ENCODE data around the gene STXBP6. TPM values are rescaled to one million over a fixed set of nuclear protein-coding genes. Genes with fewer than 3 reads are reported as not detected.

The STXBP6 gene
- polyA plus RNA-seq, 2 donors, result 1.9 to 2.2 TPM

DNA sequence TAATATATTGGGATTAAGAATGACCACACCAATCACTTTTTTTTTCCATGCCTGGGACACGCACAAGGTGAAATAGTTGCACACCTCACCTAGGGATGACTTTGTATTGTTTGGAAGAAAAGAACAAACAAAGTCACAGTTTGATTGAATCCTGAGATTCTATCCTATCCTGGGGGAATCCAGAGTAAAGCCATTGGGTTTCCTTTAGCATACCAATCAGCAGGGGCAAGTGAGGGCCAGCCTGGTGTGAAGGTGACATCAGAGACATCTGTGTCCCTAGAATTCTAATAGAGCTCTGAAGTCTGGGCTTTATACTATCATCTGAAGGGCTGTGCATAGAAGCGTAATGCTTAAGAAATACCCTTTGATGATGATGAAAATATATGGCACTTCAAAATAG is 199.9 kb downstream of the STXBP6 start:
- 96% methylated on average over 2 of the region's 2 CpGs for WGBS, 2 donors
- no peak overlapping the region for H3K4me3 ChIP-seq (ENCODE audit: low read depth in 1 of 2, low read length in 2 of 2)

DNA sequence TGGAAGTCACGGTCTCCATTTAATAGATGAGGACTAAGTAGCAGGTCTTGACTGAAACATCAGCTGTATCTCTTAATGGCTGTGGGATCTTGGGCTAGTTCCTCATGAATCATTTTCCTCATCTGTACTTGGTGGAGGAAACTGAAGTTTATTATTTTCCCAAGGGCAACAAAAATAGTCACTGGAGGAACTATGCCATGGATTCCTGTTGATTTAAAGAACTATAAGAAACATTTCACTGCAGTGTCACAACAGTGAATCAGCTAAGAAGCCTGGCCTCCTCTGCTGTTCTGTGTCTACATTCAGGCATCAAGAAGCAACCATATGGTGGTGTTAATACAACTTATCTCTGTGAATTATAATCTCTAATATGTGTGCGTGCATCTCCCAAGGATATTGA is 200.5 kb downstream of the STXBP6 start:
- WGBS, 2 donors, result 87 to 92% methylated on average over 2 of the region's 2 CpGs
- Histone ChIP-seq H3K9me3 (ENCODE audit: control insufficient read depth in 2 of 2, insufficient read depth in 1 of 2, low read depth in 1 of 2, low read length in 1 of 2) (no peaks in the 10 kb centered on the region), H3K27me3 (ENCODE audit: control insufficient read depth in 1 of 2, insufficient read depth in 2 of 2, low read length in 2 of 2) (no peaks in the 10 kb centered on the region), H3K4me1 (ENCODE audit: control insufficient read depth in 2 of 2, insufficient read depth in 2 of 2, low read length in 1 of 2) (no peaks in the 10 kb centered on the region), H3K27ac (ENCODE audit: low read depth in 2 of 2, low read length in 1 of 2) (no peak overlapping the region), H3K4me3 (ENCODE audit: low read depth in 1 of 2, low read length in 2 of 2) (no peak overlapping the region), H3K36me3 (ENCODE audit: control insufficient read depth in 2 of 2, insufficient read depth in 2 of 2, low read length in 1 of 2) (no peaks in the 10 kb centered on the region)

More for the DNA sequence above, 199.9 kb downstream of the STXBP6 start:
- H3K9me3 ChIP-seq (ENCODE audit: control insufficient read depth in 2 of 2, insufficient read depth in 1 of 2, low read depth in 1 of 2, low read length in 1 of 2), result no peaks in the 10 kb centered on the region
- H3K27me3 ChIP-seq (ENCODE audit: control insufficient read depth in 1 of 2, insufficient read depth in 2 of 2, low read length in 2 of 2), result no peaks in the 10 kb centered on the region
- H3K27ac ChIP-seq (ENCODE audit: low read depth in 2 of 2, low read length in 1 of 2), result no peak overlapping the region
- no peaks in the 10 kb centered on the region for H3K36me3 ChIP-seq (ENCODE audit: control insufficient read depth in 2 of 2, insufficient read depth in 2 of 2, low read length in 1 of 2)
- H3K4me1 ChIP-seq (ENCODE audit: control insufficient read depth in 2 of 2, insufficient read depth in 2 of 2, low read length in 1 of 2), result no peaks in the 10 kb centered on the region

DNA sequence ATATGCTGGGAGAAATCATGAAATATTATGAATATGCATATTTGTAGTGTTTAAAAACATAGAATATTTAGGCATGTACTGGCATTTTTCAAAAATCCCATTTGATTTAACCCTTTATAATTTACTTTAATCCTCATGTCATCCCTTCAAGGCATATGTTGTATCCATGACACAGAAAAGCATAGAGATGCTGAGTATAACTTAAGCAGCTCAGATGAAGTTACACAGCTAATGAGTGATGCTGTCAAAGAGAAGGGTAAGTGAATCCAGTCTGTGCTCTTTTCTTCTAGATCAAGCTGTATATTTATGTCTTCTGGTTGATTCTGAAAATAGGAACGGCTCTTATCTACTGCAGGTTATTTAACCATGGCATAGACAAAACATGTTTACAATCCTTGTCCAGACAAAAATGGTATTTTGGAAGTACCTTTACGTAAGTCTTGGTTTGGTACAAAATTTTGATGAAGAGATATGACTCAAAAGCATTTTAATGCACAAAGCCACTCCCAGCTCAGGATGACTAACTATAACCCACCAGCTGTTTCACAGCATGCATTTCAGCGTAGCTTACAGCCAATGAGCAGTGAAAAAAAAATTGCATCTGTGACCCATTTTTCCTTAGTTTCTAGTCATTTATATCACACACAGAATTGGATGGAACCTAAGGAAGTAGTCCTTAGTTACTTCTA is 201.7 kb downstream of the STXBP6 start:
- 67 to 76% methylated on average over 3 of the region's 3 CpGs for WGBS, 2 donors
- Histone ChIP-seq H3K9me3 (ENCODE audit: control insufficient read depth in 2 of 2, insufficient read depth in 1 of 2, low read depth in 1 of 2, low read length in 1 of 2) (no peaks in the 10 kb centered on the region), H3K36me3 (ENCODE audit: control insufficient read depth in 2 of 2, insufficient read depth in 2 of 2, low read length in 1 of 2) (no peaks in the 10 kb centered on the region), H3K4me3 (ENCODE audit: low read depth in 1 of 2, low read length in 2 of 2) (no peak overlapping the region), H3K27ac (ENCODE audit: low read depth in 2 of 2, low read length in 1 of 2) (no peak overlapping the region), H3K4me1 (ENCODE audit: control insufficient read depth in 2 of 2, insufficient read depth in 2 of 2, low read length in 1 of 2) (no peaks in the 10 kb centered on the region), H3K27me3 (ENCODE audit: control insufficient read depth in 1 of 2, insufficient read depth in 2 of 2, low read length in 2 of 2) (no peaks in the 10 kb centered on the region)

DNA sequence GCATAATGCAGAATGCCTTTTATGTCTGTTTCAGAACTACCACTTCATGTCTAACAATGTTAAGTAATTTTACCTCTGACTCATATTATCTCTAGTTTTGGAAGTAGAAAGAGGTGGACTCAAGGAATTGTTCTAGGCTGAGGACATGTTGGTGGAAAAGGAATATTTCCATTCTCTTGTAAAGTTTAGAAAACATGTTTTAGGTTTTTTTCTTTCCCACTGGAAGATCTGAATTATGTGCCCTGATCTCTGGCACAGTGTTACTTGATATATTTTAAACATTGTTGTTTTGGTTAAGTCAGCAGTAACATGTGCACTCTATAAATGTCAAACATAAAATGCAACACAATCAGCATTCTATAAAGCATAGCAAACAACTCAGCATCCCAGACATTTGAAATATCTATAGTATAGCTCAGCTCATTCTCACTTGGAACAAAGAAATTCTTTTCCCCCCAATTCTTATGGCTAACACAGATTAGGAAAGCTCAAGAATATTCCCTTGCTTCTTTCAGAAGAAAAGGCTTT is 202.3 kb downstream of the STXBP6 start:
- H3K27me3 ChIP-seq (ENCODE audit: control insufficient read depth in 1 of 2, insufficient read depth in 2 of 2, low read length in 2 of 2), result no peaks in the 10 kb centered on the region
- H3K4me3 ChIP-seq (ENCODE audit: low read depth in 1 of 2, low read length in 2 of 2), result no peak overlapping the region
- H3K4me1 ChIP-seq (ENCODE audit: control insufficient read depth in 2 of 2, insufficient read depth in 2 of 2, low read length in 1 of 2), result no peaks in the 10 kb centered on the region
- no peak overlapping the region for H3K27ac ChIP-seq (ENCODE audit: low read depth in 2 of 2, low read length in 1 of 2)
- no peaks in the 10 kb centered on the region for H3K9me3 ChIP-seq (ENCODE audit: control insufficient read depth in 2 of 2, insufficient read depth in 1 of 2, low read depth in 1 of 2, low read length in 1 of 2)
- no peaks in the 10 kb centered on the region for H3K36me3 ChIP-seq (ENCODE audit: control insufficient read depth in 2 of 2, insufficient read depth in 2 of 2, low read length in 1 of 2)

DNA sequence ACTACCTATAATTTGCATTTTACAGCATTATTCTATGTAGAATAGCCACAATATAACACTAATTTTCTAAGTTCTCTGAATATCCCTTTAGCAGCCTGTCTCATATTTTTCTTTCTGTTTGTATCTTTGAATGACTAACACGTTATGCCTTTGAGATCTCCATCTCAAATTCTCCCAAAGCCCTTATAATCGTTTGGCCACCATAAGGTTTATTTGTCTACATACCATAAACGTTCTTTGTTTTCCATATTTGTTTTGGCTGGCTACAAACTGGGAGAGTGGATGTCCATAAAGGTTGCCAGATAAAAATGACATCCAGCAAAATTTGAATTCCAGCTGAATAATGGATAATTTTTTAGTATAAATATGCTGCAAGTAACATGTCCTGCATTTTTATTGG is 203.7 kb downstream of the STXBP6 start:
- no peak overlapping the region for H3K4me3 ChIP-seq (ENCODE audit: low read depth in 1 of 2, low read length in 2 of 2)
- WGBS, 2 donors, result 38 to 46% methylated on average over 3 of the region's 3 CpGs
- H3K9me3 ChIP-seq (ENCODE audit: control insufficient read depth in 2 of 2, insufficient read depth in 1 of 2, low read depth in 1 of 2, low read length in 1 of 2), result no peaks in the 10 kb centered on the region
- H3K36me3 ChIP-seq (ENCODE audit: control insufficient read depth in 2 of 2, insufficient read depth in 2 of 2, low read length in 1 of 2), result no peaks in the 10 kb centered on the region
- H3K4me1 ChIP-seq (ENCODE audit: control insufficient read depth in 2 of 2, insufficient read depth in 2 of 2, low read length in 1 of 2), result no peaks in the 10 kb centered on the region
- H3K27ac ChIP-seq (ENCODE audit: low read depth in 2 of 2, low read length in 1 of 2), result no peak overlapping the region
- H3K27me3 ChIP-seq (ENCODE audit: control insufficient read depth in 1 of 2, insufficient read depth in 2 of 2, low read length in 2 of 2), result no peaks in the 10 kb centered on the region

DNA sequence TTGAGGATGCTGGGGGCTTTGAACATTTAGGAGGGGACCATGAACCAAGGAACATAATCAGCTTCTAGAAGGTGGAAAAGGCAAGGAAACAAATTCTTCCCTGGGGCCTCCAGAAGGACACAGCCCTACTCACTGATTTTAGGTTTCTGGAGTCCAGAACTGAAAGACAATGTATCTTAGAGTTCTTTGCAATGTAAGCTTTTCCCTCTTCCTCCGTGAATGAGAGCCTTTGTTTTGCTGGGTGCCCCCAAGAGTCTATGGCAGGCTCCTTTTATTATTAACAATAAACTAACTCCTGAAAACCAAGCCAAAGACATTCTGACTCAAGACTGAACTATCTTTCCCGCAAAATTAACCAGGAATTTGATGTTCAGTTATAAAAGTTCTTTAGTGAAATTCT is 204.1 kb downstream of the STXBP6 start:
- Histone ChIP-seq H3K27ac (ENCODE audit: low read depth in 2 of 2, low read length in 1 of 2) (no peak overlapping the region), H3K27me3 (ENCODE audit: control insufficient read depth in 1 of 2, insufficient read depth in 2 of 2, low read length in 2 of 2) (no peaks in the 10 kb centered on the region), H3K36me3 (ENCODE audit: control insufficient read depth in 2 of 2, insufficient read depth in 2 of 2, low read length in 1 of 2) (no peaks in the 10 kb centered on the region), H3K9me3 (ENCODE audit: control insufficient read depth in 2 of 2, insufficient read depth in 1 of 2, low read depth in 1 of 2, low read length in 1 of 2) (no peaks in the 10 kb centered on the region), H3K4me3 (ENCODE audit: low read depth in 1 of 2, low read length in 2 of 2) (no peak overlapping the region), H3K4me1 (ENCODE audit: control insufficient read depth in 2 of 2, insufficient read depth in 2 of 2, low read length in 1 of 2) (no peaks in the 10 kb centered on the region)
- WGBS, 2 donors, result 87 to 89% methylated on average over 2 of the region's 2 CpGs

DNA sequence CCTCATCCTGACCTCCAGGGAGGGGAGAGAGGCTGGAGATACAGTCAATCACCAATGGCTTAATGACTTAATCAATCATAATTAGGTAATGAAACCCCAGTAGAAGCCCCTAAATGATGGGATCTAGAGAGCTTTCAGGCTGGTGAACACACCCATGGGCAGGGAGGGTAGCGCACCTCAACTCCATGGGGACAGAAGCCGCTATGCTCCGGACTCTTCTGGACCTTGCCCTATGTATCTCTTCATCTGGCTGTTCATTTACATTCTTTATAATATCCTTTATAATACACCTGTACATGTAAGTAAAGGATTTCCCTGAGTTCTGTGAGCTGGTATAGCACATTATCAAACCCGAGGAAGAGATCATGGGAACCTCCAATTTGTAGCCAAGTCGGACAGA is 205.9 kb downstream of the STXBP6 start:
- no peak overlapping the region for H3K4me3 ChIP-seq (ENCODE audit: low read depth in 1 of 2, low read length in 2 of 2)
- H3K4me1 ChIP-seq (ENCODE audit: control insufficient read depth in 2 of 2, insufficient read depth in 2 of 2, low read length in 1 of 2), result no peaks in the 10 kb centered on the region
- H3K36me3 ChIP-seq (ENCODE audit: control insufficient read depth in 2 of 2, insufficient read depth in 2 of 2, low read length in 1 of 2), result no peaks in the 10 kb centered on the region
- no peaks in the 10 kb centered on the region for H3K27me3 ChIP-seq (ENCODE audit: control insufficient read depth in 1 of 2, insufficient read depth in 2 of 2, low read length in 2 of 2)
- WGBS, 2 donors, result 86 to 95% methylated on average over 5 of the region's 5 CpGs
- no peak overlapping the region for H3K27ac ChIP-seq (ENCODE audit: low read depth in 2 of 2, low read length in 1 of 2)
- no peaks in the 10 kb centered on the region for H3K9me3 ChIP-seq (ENCODE audit: control insufficient read depth in 2 of 2, insufficient read depth in 1 of 2, low read depth in 1 of 2, low read length in 1 of 2)

DNA sequence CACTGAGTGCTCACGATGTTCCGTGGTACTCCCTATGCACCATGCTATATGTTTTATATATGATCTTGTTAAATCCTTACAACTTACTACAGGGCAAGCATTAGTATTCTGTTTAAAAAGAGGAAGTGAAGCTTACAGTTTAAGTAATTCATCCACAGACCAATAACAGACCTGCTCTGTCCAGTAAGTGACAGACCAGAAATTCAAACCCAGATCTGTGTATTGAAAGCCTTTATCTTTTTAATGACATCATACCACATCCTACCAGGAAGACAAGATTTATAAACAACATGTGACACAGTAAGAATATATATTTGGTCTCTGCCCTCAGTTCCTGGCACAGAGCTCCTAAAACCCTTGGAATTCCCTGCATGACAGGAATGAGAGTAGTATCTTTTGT is 206.5 kb downstream of the STXBP6 start:
- H3K27ac ChIP-seq (ENCODE audit: low read depth in 2 of 2, low read length in 1 of 2), result no peak overlapping the region
- no peak overlapping the region for H3K4me3 ChIP-seq (ENCODE audit: low read depth in 1 of 2, low read length in 2 of 2)
- H3K36me3 ChIP-seq (ENCODE audit: control insufficient read depth in 2 of 2, insufficient read depth in 2 of 2, low read length in 1 of 2), result no peaks in the 10 kb centered on the region
- no peaks in the 10 kb centered on the region for H3K27me3 ChIP-seq (ENCODE audit: control insufficient read depth in 1 of 2, insufficient read depth in 2 of 2, low read length in 2 of 2)
- H3K9me3 ChIP-seq (ENCODE audit: control insufficient read depth in 2 of 2, insufficient read depth in 1 of 2, low read depth in 1 of 2, low read length in 1 of 2), result no peaks in the 10 kb centered on the region
- 75 to 81% methylated on average over 2 of the region's 2 CpGs for WGBS, 2 donors
- H3K4me1 ChIP-seq (ENCODE audit: control insufficient read depth in 2 of 2, insufficient read depth in 2 of 2, low read length in 1 of 2), result no peaks in the 10 kb centered on the region

DNA sequence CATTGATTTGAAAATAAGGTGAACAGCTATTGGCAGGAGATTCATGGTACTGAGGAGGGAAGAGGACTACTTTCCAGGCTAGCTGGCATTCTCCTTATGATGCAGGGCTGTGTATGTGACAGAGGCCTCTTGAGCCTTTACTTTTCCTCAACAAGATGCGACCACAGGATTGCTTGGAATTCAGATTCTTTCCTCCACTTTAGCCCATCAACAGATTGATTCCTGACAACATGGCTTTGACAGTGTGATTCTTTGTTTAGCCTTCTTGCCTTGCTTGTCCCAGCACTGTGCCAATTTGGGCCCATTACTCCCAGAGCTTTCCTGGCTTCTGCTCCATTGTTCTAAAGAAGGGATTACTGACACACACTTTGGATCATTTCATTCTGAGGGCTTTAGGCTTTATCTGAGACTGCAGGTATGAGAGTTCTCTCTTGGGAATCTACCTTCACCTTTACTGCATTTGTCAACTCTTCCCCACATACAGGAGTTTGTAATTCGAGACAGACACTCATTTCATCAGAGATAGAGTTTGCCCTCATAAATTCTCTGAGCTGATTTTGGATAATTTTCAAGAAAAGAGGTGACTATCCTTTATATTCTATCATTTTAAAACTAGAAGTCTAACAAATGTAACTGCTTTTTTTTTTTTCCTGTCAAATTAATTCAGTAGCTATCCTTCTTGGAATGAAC is 209.6 kb downstream of the STXBP6 start:
- H3K27me3 ChIP-seq (ENCODE audit: control insufficient read depth in 1 of 2, insufficient read depth in 2 of 2, low read length in 2 of 2), result no peaks in the 10 kb centered on the region

More for the DNA sequence above, 209.6 kb downstream of the STXBP6 start:
- no peaks in the 10 kb centered on the region for H3K36me3 ChIP-seq (ENCODE audit: control insufficient read depth in 2 of 2, insufficient read depth in 2 of 2, low read length in 1 of 2)
- H3K4me1 ChIP-seq (ENCODE audit: control insufficient read depth in 2 of 2, insufficient read depth in 2 of 2, low read length in 1 of 2), result no peaks in the 10 kb centered on the region
- H3K4me3 ChIP-seq (ENCODE audit: low read depth in 1 of 2, low read length in 2 of 2), result no peak overlapping the region
- no peaks in the 10 kb centered on the region for H3K9me3 ChIP-seq (ENCODE audit: control insufficient read depth in 2 of 2, insufficient read depth in 1 of 2, low read depth in 1 of 2, low read length in 1 of 2)
- no peak overlapping the region for H3K27ac ChIP-seq (ENCODE audit: low read depth in 2 of 2, low read length in 1 of 2)
- 85 to 91% methylated on average over 2 of the region's 2 CpGs for WGBS, 2 donors

Measured in esophagus (tissue), 2 donors.